ENCODE results near the gene KCNQ4.

The KCNQ4 gene

DNA sequence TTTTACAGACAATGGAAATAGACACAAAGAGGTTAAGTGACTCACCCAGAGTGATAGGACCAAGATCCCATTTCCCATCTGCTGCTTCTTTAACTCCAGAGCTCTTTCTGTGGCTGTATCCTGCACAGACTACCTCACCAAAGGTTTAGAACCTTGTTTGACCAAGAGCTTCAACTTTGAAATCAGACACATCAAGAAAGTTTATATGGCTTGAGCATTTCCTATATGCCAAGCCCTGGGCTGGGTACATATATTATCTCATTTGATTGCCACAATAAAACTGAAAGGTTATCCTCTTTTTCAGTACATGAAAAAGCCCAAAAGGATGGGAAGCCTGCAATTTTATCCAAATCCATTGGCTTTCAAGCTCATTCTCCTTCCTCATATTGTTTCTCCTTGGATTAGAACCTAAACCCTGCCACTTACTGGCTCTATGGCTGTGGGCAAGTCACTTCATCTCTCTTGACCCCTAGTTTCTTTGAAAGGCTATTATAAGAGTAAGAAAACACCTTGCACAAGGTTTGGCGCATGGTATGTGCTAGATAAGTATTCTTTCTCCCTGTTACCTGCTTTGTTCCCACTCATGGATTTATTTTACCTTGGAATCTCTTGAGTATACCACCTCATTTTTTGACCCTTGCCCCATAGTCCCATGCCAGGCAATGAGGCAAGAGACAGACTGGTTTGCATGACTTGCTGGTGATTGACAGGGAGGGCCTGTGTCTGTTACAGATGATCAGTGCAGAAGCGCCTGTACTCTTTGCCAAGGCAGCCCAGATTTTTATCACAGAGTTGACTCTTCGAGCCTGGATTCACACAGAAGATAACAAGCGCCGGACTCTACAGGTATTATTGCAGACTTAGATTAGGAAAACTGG, 34.5 kb upstream of the KCNQ4 start:
- H3K4me3 ChIP-seq (ENCODE audit: low read depth, low read length) = no peak overlapping the region
- no peak for TF ChIP-seq CTCF (IDR thresholded peaks at IDR 0.05; ENCODE audit: low read depth, low read length, missing control alignments)
- DNase-seq (ENCODE audit: low read depth) = no peak

DNA sequence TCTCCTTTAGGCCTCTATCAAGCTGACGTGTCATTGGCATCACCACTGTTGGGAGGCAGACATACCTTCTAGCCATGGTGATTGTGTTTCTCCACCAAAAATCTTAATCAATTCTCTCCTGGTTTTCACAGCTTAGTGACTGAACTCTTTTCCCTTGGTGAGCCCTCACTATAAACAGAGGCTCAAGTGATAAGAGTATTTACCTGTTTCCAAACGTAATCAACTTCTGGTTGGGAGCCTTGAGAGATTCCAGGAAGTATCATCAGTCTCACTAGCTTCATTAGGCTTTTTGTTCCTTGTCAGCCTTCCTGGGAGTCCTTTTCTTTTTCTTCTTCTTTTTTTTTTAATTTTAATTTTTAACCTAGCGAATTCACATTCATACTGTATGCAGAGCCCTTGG, 33.8 kb upstream of the KCNQ4 start:
- DNase-seq (ENCODE audit: low read depth) = no peak
- H3K4me3 ChIP-seq (ENCODE audit: low read depth, low read length) = no peak overlapping the region
- no peak for TF ChIP-seq CTCF (IDR thresholded peaks at IDR 0.05; ENCODE audit: low read depth, low read length, missing control alignments)

DNA sequence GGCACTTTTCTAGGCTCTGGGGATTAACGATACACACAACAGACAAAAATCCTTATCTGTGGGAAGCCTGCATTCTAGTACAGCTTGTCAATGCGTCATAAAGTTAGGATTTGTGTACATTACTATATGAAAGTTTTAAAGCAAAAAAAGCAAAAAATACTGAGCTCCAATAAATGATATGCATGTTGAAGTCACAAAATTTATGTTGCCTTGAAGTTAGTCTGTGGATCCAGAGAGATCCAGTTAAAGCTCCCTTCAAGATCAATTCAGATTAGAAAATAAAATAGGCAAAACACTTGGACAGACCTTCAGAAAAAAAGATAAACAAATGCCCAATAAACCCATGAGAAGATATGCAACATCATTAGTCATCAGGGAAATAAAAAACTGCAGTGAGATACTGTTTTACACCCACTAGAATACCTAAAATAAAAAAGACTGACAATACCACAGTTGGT, 33.1 kb upstream of the KCNQ4 start:
- H3K4me3 ChIP-seq (ENCODE audit: low read depth, low read length) = no peak overlapping the region
- no peak for TF ChIP-seq CTCF (IDR thresholded peaks at IDR 0.05; ENCODE audit: low read depth, low read length, missing control alignments)
- DNase-seq (ENCODE audit: low read depth) = no peak

GRCh38 chr1:40751802-40752201, 31.8 kb upstream of the KCNQ4 start:
- TF ChIP-seq CTCF (IDR thresholded peaks at IDR 0.05; ENCODE audit: low read depth, low read length, missing control alignments) = no peak
- no peak for DNase-seq (ENCODE audit: low read depth)
- H3K4me3 ChIP-seq (ENCODE audit: low read depth, low read length) = no peak overlapping the region

GRCh38 chr1:40753142-40753882, 30.3 kb upstream of the KCNQ4 start:
- no peak overlapping the region; the same call in 1 of the 2 replicates for H3K4me3 ChIP-seq (ENCODE audit: low read depth, low read length)
- DNase-seq (ENCODE audit: low read depth) = peak; percentile 35
- no peak for TF ChIP-seq CTCF (IDR thresholded peaks at IDR 0.05; ENCODE audit: low read depth, low read length, missing control alignments)

- DNase-seq (ENCODE audit: low read depth) = no peak
- no peak overlapping the region for H3K4me3 ChIP-seq (ENCODE audit: low read depth, low read length)
- TF ChIP-seq CTCF (IDR thresholded peaks at IDR 0.05; ENCODE audit: low read depth, low read length, missing control alignments) = no peak
These were observed 29.4 kb upstream of the KCNQ4 start for GRCh38 chr1:40754201-40754600.
